ENCODE data around the gene MYO9A.

The MYO9A gene

DNA sequence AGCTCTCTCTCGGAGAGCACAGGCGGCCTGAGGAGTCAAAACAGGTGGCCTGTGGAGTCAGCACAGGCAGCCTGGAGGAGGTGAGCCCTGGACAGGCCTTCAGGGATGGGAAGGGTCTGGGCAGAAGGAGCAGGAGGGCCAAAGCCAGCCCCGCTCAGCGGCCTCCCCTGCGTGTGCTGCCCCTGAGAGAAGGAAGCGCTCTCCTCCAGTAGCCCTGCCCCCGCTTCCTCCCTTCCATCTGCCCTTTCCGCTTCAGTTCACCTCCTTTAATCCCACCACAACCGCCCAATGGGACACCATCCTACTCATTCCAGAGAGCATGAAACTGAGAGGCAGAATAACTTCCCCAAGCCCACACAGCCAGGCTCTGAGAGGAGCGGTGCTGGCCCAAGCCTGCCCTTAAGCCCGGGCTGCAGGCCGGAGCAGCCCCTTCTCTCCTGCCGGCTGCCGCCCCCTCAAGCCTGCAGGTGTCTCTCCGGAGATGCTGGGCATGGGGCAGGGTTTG, 310.8 kb downstream of the MYO9A start:
- DNase-seq (no peak), ATAC-seq (ENCODE audit: insufficient read depth, low read depth) (no peak)
- Histone ChIP-seq H3K4me2 (ENCODE audit: insufficient read depth, low read length) (no peak overlapping the region), H3K79me2 (ENCODE audit: insufficient read depth, low read length) (no peaks in the 10 kb centered on the region), H3K36me3 (ENCODE audit: insufficient read depth, low read length) (no peaks in the 10 kb centered on the region), H4K20me1 (ENCODE audit: insufficient read depth, low read length) (no peaks in the 10 kb centered on the region), H3K9me3 (ENCODE audit: insufficient read depth, low read length, severe bottlenecking) (no peaks in the 10 kb centered on the region), H3K4me3 (ENCODE audit: low read depth in 1 of 2, low read length in 2 of 2) (no peak overlapping the region), H3K27me3 (ENCODE audit: insufficient read depth, low read length, poor library complexity) (peaks cover 3% of the 10 kb centered on the region), H3K4me1 (ENCODE audit: insufficient read depth, low read length) (no peaks in the 10 kb centered on the region), H2AFZ (ENCODE audit: low read depth, low read length) (no peak overlapping the region), H3K9ac (ENCODE audit: low read depth, low read length) (no peak overlapping the region), H3K27ac (ENCODE audit: low read length) (no peak overlapping the region)
- TF ChIP-seq CTCF (IDR thresholded peaks at IDR 0.05; ENCODE audit: borderline replicate concordance, extremely low read depth, low read length, poor library complexity, severe bottlenecking) (no peak), EZH2 (IDR thresholded peaks at IDR 0.05; ENCODE audit: borderline replicate concordance, low read depth, low read length, severe bottlenecking) (no peak)

DNA sequence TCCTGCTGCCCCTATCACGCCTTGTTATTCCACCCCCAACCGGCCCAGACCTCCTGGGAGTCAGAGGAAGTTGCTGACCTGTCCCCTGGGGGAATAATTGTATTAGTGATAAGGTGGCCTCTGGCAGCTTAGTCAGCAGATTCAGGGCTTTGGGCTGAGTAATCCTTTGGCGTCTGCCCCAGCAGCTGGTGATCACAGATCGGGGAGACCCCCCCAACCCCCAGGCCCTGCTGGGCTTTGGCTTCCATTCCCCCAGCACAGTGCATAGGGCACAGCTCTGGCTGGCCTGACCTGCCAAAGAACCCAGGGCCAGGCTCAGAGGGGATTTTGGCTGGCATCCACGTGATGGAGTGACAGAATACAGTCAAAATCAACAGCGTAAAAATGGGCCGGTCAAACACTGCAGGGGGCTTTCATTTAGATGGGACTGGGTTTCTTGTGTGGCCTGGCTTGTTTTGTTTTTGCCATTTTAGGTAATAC, 311.5 kb downstream of the MYO9A start:
- no peak for TF ChIP-seq CTCF (IDR thresholded peaks at IDR 0.05; ENCODE audit: borderline replicate concordance, extremely low read depth, low read length, poor library complexity, severe bottlenecking)
- no peak for TF ChIP-seq EZH2 (IDR thresholded peaks at IDR 0.05; ENCODE audit: borderline replicate concordance, low read depth, low read length, severe bottlenecking)
- Histone ChIP-seq H3K36me3 (ENCODE audit: insufficient read depth, low read length) (no peaks in the 10 kb centered on the region), H3K27ac (ENCODE audit: low read length) (no peak overlapping the region), H4K20me1 (ENCODE audit: insufficient read depth, low read length) (no peaks in the 10 kb centered on the region), H3K4me1 (ENCODE audit: insufficient read depth, low read length) (no peaks in the 10 kb centered on the region), H3K9me3 (ENCODE audit: insufficient read depth, low read length, severe bottlenecking) (no peaks in the 10 kb centered on the region), H3K4me2 (ENCODE audit: insufficient read depth, low read length) (no peak overlapping the region), H3K27me3 (ENCODE audit: insufficient read depth, low read length, poor library complexity) (peaks cover 3% of the 10 kb centered on the region), H3K4me3 (ENCODE audit: low read depth in 1 of 2, low read length in 2 of 2) (no peak overlapping the region), H3K79me2 (ENCODE audit: insufficient read depth, low read length) (no peaks in the 10 kb centered on the region), H2AFZ (ENCODE audit: low read depth, low read length) (no peak overlapping the region), H3K9ac (ENCODE audit: low read depth, low read length) (no peak overlapping the region)
- DNase-seq (no peak), ATAC-seq (ENCODE audit: insufficient read depth, low read depth) (no peak)

DNA sequence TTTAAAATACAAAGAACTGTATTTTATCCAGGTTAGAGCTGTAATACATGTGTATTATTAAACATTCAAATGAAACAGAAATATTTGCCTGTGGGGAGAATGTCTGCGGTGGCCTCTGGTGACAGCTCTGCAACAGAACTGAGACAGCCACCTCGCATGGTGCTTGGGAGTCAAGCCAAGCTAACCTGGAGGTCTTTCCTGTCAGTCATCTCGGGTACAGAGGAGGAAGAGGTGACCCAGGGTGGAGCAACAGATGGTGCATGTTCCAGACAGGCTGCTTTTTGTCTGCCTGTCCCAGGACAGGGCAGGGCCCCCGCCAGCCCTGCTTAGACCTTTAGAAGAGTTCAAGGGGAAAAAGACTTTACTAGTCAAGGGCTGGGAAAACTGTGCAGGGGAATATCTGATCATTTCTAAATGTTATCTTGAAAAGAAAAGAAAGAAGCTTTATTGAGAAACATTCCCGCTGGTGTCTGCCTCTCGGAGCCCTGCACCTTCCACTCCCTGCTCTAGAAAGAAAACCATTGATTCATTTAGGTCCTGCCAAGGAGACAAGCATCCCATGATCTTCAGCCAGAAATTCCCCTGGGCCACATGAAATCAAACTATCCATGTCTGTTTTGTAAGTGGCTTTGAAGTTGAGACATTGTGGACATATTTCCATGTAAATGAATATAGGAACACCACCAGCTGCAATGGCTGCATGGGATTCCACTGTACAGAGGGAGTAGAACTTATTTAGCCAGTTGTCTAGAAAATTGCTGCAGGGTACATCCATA, 313.1 kb downstream of the MYO9A start:
- Histone ChIP-seq H4K20me1 (ENCODE audit: insufficient read depth, low read length) (no peaks in the 10 kb centered on the region), H3K27me3 (ENCODE audit: insufficient read depth, low read length, poor library complexity) (peaks cover 3% of the 10 kb centered on the region), H3K4me1 (ENCODE audit: insufficient read depth, low read length) (no peaks in the 10 kb centered on the region), H2AFZ (ENCODE audit: low read depth, low read length) (no peak overlapping the region), H3K9me3 (ENCODE audit: insufficient read depth, low read length, severe bottlenecking) (no peaks in the 10 kb centered on the region), H3K36me3 (ENCODE audit: insufficient read depth, low read length) (no peaks in the 10 kb centered on the region), H3K4me3 (ENCODE audit: low read depth in 1 of 2, low read length in 2 of 2) (no peak overlapping the region), H3K27ac (ENCODE audit: low read length) (no peak overlapping the region), H3K4me2 (ENCODE audit: insufficient read depth, low read length) (no peak overlapping the region), H3K9ac (ENCODE audit: low read depth, low read length) (no peak overlapping the region), H3K79me2 (ENCODE audit: insufficient read depth, low read length) (no peaks in the 10 kb centered on the region)
- ATAC-seq (ENCODE audit: insufficient read depth, low read depth) = no peak
- DNase-seq = no peak
- TF ChIP-seq CTCF (IDR thresholded peaks at IDR 0.05; ENCODE audit: borderline replicate concordance, extremely low read depth, low read length, poor library complexity, severe bottlenecking) = no peak
- TF ChIP-seq EZH2 (IDR thresholded peaks at IDR 0.05; ENCODE audit: borderline replicate concordance, low read depth, low read length, severe bottlenecking) = no peak
